GM23338 (cell line): Measurements from ENCODE around the gene MAP4. TPM values are rescaled to one million over a fixed set of nuclear protein-coding genes. Genes with fewer than 3 reads are reported as not detected.
A peak's percentile ranks its signal among the peaks of the same experiment; 100 is the strongest.

ENCODE experiments used
- ATAC-seq: fragments of 200-7000 bp; cut with Tn5 transposase; 3 replicates; pipeline ENCODE4 v1.9.1; 2020
- DNase-seq: peaks from one replicate; pipeline ENCODE4 v3.0.0-alpha.2; 2015; ENCODE audit warnings: low spot score
- H2AFZ ChIP-seq: fragments of 200-600 bp; sonication (generic); 2 replicates; pipeline ENCODE4 v1.8.0; 2016; ENCODE audit warnings: antibody characterized with exemption, mild to moderate bottlenecking, moderate library complexity
- H3F3A ChIP-seq: fragments of 200-600 bp; sonication (generic); replicated peaks from 2 replicates; pipeline ENCODE4 v1.8.0; 2017; ENCODE audit warnings: antibody characterized with exemption, mixed run types, low read depth
- H3K27ac ChIP-seq: fragments of 200-600 bp; sonication (generic); 2 replicates; pipeline ENCODE4 v1.6.1; 2016; ENCODE audit warnings: low read depth
- H3K27me3 ChIP-seq: fragments of 200-600 bp; sonication (generic); 2 replicates; pipeline ENCODE4 v1.8.0; 2016; ENCODE audit warnings: mild to moderate bottlenecking, mixed run types, moderate library complexity; ENCODE audit not compliant: insufficient read depth
- H3K36me3 ChIP-seq: fragments of 200-600 bp; sonication (generic); 2 replicates; pipeline ENCODE4 v1.8.0; 2016; ENCODE audit warnings: mild to moderate bottlenecking; ENCODE audit not compliant: insufficient read depth
- H3K4me1 ChIP-seq: fragments of 200-600 bp; sonication (generic); 2 replicates; pipeline ENCODE4 v1.8.0; 2016; ENCODE audit warnings: mild to moderate bottlenecking, moderate library complexity; ENCODE audit not compliant: insufficient read depth
- H3K4me2 ChIP-seq: fragments of 200-600 bp; sonication (generic); 2 replicates; pipeline ENCODE4 v1.7.1; 2017; ENCODE audit warnings: mixed run types
- H3K4me3 ChIP-seq: fragments of 200-600 bp; sonication (generic); 2 replicates; pipeline ENCODE4 v1.6.1; 2016; ENCODE audit warnings: mixed run types
- H3K79me2 ChIP-seq: fragments of 200-600 bp; sonication (generic); replicated peaks from 2 replicates; pipeline ENCODE4 v1.8.0; 2017; ENCODE audit warnings: mild to moderate bottlenecking; ENCODE audit not compliant: insufficient read depth
- H3K9me2 ChIP-seq: fragments of 200-600 bp; sonication (generic); 2 replicates; pipeline ENCODE4 v1.8.0; 2017; ENCODE audit not compliant: insufficient read depth
- H4K20me1 ChIP-seq: fragments of 200-600 bp; sonication (generic); replicated peaks from 2 replicates; pipeline ENCODE4 v1.8.0; 2017; ENCODE audit warnings: mild to moderate bottlenecking; ENCODE audit not compliant: insufficient read depth
- H3K27ac Mint-ChIP-seq: 2 replicates; pipeline ENCODE4 v1.8.0; 2020; ENCODE audit warnings: inconsistent platforms, mild to moderate bottlenecking, moderate library complexity, mixed read lengths
- H3K27me3 Mint-ChIP-seq: 3 replicates; pipeline ENCODE4 v1.8.0; 2022; ENCODE audit warnings: low read depth, mild to moderate bottlenecking, moderate library complexity, mixed read lengths, inconsistent platforms; ENCODE audit not compliant: insufficient read depth, poor library complexity
- H3K36me3 Mint-ChIP-seq: 3 replicates; pipeline ENCODE4 v1.8.0; 2021; ENCODE audit warnings: low read depth, mild to moderate bottlenecking, inconsistent platforms, moderate library complexity, mixed read lengths
- H3K4me1 Mint-ChIP-seq: 3 replicates; pipeline ENCODE4 v1.8.0; 2020; ENCODE audit warnings: mild to moderate bottlenecking, inconsistent platforms, mixed read lengths
- H3K4me3 Mint-ChIP-seq: 3 replicates; pipeline ENCODE4 v1.8.0; 2021; ENCODE audit warnings: moderate library complexity, mild to moderate bottlenecking, inconsistent platforms, mixed read lengths
- H3K9me3 Mint-ChIP-seq: 3 replicates; pipeline ENCODE4 v1.8.0; 2020; ENCODE audit warnings: moderate library complexity, mild to moderate bottlenecking, inconsistent platforms, mixed read lengths
- CREB1 ChIP-seq: fragments of 250-450 bp; sonication (Bioruptor Pico); IDR thresholded peaks from 2 replicates; pipeline ENCODE4 v1.5.0; 2020; ENCODE audit warnings: low read depth, mild to moderate bottlenecking, moderate library complexity
- CTCF ChIP-seq, 2 experiments: fragments of 200-600 bp in 1 of 2; sonication (generic) in 1 of 2; conservative IDR thresholded peaks; 2 replicates each; pipeline versions ENCODE4 v1.5.1 to v1.6.1; 2016 to 2017; ENCODE audit warnings: antibody characterized with exemption in 2 of 2, low read depth in 2 of 2, mild to moderate bottlenecking in 2 of 2, moderate library complexity in 1 of 2
- ETS1 ChIP-seq: IDR thresholded peaks from 2 replicates; pipeline ENCODE4 v1.6.1; 2016; ENCODE audit warnings: antibody characterized with exemption
- NANOG ChIP-seq: IDR thresholded peaks from 2 replicates; pipeline ENCODE4 v1.6.1; 2016; ENCODE audit warnings: antibody characterized with exemption, borderline replicate concordance
- ZNF462 ChIP-seq: fragments of 250-450 bp; sonication (Bioruptor Pico); IDR thresholded peaks from 2 replicates; pipeline ENCODE4 v1.5.0; 2020; ENCODE audit warnings: mild to moderate bottlenecking, moderate library complexity
- polyA plus RNA-seq: library from polyadenylated mRNA; unstranded; fragments of >200 nt; fragmentation: Nextera tagmentation; extraction: Ambion mirVana; gene quantifications from 2 replicates; pipeline ENCODE4 v1.2.1, GENCODE V29; 2016
- total RNA-seq: library from RNA; depleted of rRNA; stranded (reverse); fragments of >200 nt; shearing (Covaris generic); gene quantifications from 2 replicates; pipeline ENCODE4 v1.2.3, GENCODE V29; 2014

Gene MAP4
- total and polyA plus RNA-seq, 2 experiments from 2014 or later = 103 to 113 TPM

DNA sequence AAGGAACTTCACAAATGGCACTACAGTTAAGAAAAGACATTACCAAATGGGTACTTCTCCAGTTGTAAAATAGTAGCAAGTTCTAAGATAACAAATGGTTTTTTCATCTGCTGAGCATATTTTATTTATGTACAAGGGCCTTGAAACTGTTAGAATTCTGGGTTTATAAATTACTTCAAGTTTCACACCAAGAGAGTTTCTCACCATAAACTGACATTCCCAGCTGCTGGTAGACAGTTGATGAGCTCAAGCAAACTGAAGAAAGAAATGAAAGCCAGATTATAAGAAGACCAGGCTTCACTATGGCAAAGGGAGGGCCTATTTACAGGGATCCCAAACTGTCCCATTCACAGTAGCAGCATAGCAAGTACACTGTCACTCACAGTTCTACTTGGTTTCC is 113.5 kb downstream of the MAP4 start:
- Histone ChIP-seq H3K9me2 (no peaks in the 10 kb centered on the region), H3K27me3 (no peaks in the 10 kb centered on the region), H3K4me3 (no peak overlapping the region), H2AFZ (no peak overlapping the region), H4K20me1 (no peaks in the 10 kb centered on the region; the same call in none of the 2 replicates), H3F3A (0 out of 2 replicates have a peak, but pooled peaks cover 4% of the 10 kb centered on the region), H3K4me1 (no peaks in the 10 kb centered on the region), H3K36me3 (peaks cover 6% of the 10 kb centered on the region; the same call in 1 of the 2 replicates), H3K79me2 (no peaks in the 10 kb centered on the region), H3K27ac (no peak overlapping the region), H3K4me2 (no peak overlapping the region)
- Mint-ChIP-seq H3K27me3 (no peaks in the 10 kb centered on the region), H3K36me3 (peaks cover 21% of the 10 kb centered on the region; the same call in 2 of the 3 replicates), H3K4me1 (peaks cover 3% of the 10 kb centered on the region; the same call in 2 of the 3 replicates), H3K4me3 (no peak overlapping the region), H3K9me3 (no peaks in the 10 kb centered on the region), H3K27ac (0 out of 2 replicates have a peak overlapping the region, but pooled peaks have one; percentile 27)
- TF ChIP-seq ZNF462 (no peak), ETS1 (no peak), NANOG (no peak), CREB1 (CRISPR knock-in tag) (no peak), CTCF (conservative IDR thresholded peaks at IDR 0.05; ENCODE audit: low read depth in 2 of 2) (no peak)
- DNase-seq (no peak), ATAC-seq (no peak)
